Erythroblast (primary cell): ENCODE measurements around the gene CDH19.

Source experiments
- GATA1 ChIP-seq: IDR thresholded peaks from 2 replicates; pipeline ENCODE4 v1.6.1; 2011; ENCODE audit warnings: low read depth, mild to moderate bottlenecking, control low read depth, low read length, moderate library complexity
- POLR2A ChIP-seq: IDR thresholded peaks from 2 replicates; pipeline ENCODE4 v1.6.1; 2011; ENCODE audit warnings: mild to moderate bottlenecking, low read length

DNA sequence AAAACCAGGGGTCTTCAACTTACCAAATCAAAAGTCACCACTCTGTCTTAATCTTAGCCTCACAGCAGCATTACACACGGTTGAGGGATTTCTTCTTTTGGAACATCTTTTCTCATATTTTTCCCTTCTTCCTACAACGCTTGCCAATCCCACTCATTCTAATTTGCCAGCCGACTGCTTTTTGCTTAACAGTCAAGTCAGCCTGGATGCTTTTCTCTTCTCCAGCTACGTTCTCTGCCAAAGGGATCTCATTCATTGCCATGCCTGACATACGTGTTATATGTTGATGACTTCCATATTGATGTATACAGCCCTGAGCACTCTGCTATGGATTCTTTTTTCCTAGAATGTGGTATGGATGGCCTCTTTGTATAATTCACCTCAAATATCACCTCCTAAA lies 37.3 kb downstream of the CDH19 start:
- TF ChIP-seq POLR2A (no peak), GATA1 (no peak)
